NAMALWA (cell line): ENCODE results near the gene PRELP.

ENCODE experiments used
- DNase-seq: peaks from one replicate; pipeline ENCODE4 v3.0.0-alpha.2; 2015; ENCODE audit warnings: low spot score

PRELP gene

GRCh38 chr1:203524152-203524551 lies 48.5 kb downstream of the PRELP start:
- no peak for DNase-seq

GRCh38 chr1:203524824-203525223 lies 49.2 kb downstream of the PRELP start:
- no peak for DNase-seq

- no peak for DNase-seq
Measured at GRCh38 chr1:203525685-203526084, 50.1 kb downstream of the PRELP start.

GRCh38 chr1:203526130-203526529 lies 50.5 kb downstream of the PRELP start:
- DNase-seq: no peak

GRCh38 chr1:203526572-203526971 lies 51.0 kb downstream of the PRELP start:
- no peak for DNase-seq

- DNase-seq: no peak
Measured at GRCh38 chr1:203527013-203527412, 51.4 kb downstream of the PRELP start.

GRCh38 chr1:203528063-203528462 lies 52.5 kb downstream of the PRELP start:
- no peak for DNase-seq

GRCh38 chr1:203528976-203529835 lies 53.6 kb downstream of the PRELP start:
- no peak for DNase-seq

- DNase-seq: no peak
Measured at GRCh38 chr1:203531063-203531462, 55.5 kb downstream of the PRELP start.

GRCh38 chr1:203534012-203534411 lies 58.4 kb downstream of the PRELP start:
- DNase-seq: no peak

- no peak for DNase-seq
Measured at GRCh38 chr1:203534526-203534925, 58.9 kb downstream of the PRELP start.

- no peak for DNase-seq
Measured at GRCh38 chr1:203536575-203536974, 61.0 kb downstream of the PRELP start.

GRCh38 chr1:203536980-203537455 lies 61.4 kb downstream of the PRELP start:
- DNase-seq: no peak

GRCh38 chr1:203537806-203538464 lies 62.3 kb downstream of the PRELP start:
- DNase-seq: no peak

GRCh38 chr1:203538726-203539125 lies 63.1 kb downstream of the PRELP start:
- no peak for DNase-seq

GRCh38 chr1:203539831-203540546 lies 64.4 kb downstream of the PRELP start:
- peak; percentile 29 for DNase-seq
